ENCODE data around the gene GMNN.

GMNN gene

DNA sequence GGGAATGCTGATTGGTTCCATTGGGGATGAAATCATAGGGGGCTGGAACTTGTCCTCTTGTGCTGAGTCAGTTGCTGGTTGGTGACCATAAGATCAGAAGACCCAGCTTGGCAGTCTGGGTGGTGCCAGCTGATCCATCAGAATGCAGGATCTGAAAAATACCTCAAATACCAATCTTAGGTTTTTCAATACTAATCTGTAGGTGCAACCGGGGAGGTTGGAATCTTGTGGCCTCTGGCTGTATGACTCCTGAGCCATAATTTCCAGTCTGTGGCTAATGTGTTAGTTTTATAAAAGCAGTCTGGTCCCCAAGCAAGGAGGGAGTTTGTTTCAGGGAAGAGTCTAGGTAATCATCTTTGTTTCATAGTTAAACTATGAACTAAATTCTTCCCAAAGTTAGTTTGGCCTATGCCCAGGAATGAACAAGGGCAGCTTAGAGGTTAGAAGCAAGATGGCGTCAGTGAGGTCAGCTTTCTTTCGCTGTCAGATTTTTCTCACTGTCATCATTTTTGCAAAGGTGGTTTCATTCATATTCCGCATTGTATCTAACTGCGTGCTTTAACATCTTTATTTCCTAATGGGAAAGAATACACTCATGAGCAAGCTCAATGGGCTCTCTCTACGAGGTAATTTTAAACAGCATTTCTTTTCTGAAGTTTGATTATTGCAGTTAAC lies 22.0 kb downstream of the GMNN start:
- no peak overlapping the region for H3K27ac ChIP-seq

DNA sequence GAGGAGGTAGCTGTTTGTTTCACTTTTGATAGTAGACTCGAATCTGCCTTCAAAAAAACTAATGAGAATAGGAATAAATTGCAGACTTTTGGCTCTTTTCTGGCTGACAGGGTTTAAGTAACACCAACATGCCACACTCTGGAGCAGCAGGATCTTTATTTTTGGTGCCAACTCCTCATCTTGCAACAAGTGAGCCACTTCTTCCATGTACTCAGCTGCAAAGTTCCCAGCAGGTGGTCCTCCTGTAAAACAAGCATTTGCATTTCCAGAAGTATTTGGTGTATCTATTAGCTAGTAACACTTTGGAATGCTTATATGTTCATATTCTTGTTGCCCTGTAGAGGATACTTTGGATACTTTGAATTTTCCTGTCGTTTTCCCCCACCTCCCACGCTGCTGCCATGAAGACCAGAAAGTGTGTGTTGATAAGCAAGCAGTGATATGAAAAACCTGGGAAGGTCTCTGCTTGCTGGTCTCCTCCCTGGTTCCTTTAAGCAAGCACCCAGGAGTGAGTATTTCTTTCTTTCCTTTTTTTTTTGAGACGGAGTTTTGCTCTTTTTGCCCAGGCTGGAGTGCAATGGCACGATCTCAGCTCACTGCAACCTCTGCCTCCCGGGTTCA lies 23.0 kb downstream of the GMNN start:
- TF ChIP-seq, protein P1, sequence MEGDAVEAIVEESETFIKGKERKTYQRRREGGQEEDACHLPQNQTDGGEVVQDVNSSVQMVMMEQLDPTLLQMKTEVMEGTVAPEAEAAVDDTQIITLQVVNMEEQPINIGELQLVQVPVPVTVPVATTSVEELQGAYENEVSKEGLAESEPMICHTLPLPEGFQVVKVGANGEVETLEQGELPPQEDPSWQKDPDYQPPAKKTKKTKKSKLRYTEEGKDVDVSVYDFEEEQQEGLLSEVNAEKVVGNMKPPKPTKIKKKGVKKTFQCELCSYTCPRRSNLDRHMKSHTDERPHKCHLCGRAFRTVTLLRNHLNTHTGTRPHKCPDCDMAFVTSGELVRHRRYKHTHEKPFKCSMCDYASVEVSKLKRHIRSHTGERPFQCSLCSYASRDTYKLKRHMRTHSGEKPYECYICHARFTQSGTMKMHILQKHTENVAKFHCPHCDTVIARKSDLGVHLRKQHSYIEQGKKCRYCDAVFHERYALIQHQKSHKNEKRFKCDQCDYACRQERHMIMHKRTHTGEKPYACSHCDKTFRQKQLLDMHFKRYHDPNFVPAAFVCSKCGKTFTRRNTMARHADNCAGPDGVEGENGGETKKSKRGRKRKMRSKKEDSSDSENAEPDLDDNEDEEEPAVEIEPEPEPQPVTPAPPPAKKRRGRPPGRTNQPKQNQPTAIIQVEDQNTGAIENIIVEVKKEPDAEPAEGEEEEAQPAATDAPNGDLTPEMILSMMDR (IDR thresholded peaks at IDR 0.05) = no peak
- H3K4me3 ChIP-seq = no peak overlapping the region
- no peak overlapping the region for H3K27ac ChIP-seq
- DNase-seq (ENCODE audit: low spot score) = no peak

More for the DNA sequence above, 22.0 kb downstream of the GMNN start:
- DNase-seq (ENCODE audit: low spot score) = no peak
- TF ChIP-seq, protein P1 (IDR thresholded peaks at IDR 0.05) = no peak
- H3K4me3 ChIP-seq = no peak overlapping the region

DNA sequence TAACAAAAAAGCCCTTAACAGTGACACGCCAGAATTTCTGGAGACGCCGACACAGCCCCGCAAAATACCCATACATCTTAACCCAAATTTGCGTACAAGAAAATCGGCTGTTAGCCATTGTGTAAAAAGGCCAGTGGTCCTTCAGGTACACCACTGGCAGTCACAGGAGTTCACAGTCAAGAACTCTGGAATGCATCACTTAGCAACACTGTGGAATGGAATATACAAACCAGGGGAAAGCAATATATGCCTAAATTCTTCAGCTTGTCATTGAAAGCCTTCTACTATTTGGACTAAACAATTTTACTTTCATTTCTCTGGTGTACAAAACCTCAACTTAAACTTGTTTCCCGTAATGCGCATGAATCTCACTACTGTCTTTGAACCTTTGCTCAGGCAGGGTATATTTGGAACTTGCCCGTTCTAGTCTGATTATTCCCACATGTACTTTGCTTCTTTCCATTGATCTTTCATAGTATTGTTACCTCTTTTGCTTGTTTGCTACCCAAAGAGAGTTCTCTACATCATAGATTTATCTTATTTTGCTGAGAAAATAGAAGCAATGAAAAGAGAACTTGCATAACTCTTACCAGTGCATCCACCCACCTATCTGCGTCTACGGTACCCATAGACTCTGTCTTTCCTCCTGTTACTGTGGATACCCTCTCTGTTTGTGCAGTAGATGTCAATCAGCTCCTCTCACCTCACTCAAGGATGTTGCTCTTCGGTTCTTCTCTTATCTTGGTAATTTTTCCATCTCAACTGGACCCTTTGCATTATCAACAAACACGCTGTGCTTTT lies 24.2 kb downstream of the GMNN start, which contains the start of gene ARMH2:
Gene ARMH2, minus strand, starts transcription at position 178 of the 801 bp plus-strand sequence. Its CDS starts 60 bp downstream, at position 118.
- TF ChIP-seq, protein P1 (IDR thresholded peaks at IDR 0.05) = no peak
- Histone ChIP-seq H3K4me3 (no peak within 1 kb of the TSS), H3K27ac (no peak within 1 kb of the TSS)
- DNase-seq (ENCODE audit: low spot score) = no peak

DNA sequence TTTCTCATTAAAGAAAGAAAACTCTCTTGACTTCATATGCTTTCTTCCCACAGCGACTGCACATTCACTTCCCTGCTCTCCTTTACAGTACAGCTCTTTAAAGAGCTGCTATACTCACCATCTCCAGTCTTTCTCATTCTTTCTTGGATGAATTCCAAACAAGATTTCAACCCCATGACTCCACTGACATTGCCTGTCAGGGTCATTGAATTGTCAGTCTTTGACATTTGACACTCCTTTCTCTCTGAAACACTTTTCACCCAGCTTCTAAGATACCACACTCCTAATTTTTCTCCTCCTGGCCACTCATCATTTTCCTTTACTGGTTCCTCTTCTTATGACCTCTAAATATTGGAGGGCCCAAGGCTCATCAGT lies 24.8 kb downstream of the GMNN start:
- H3K27ac ChIP-seq = no peak overlapping the region
- TF ChIP-seq, protein P1 (IDR thresholded peaks at IDR 0.05) = no peak
- no peak for DNase-seq (ENCODE audit: low spot score)
- no peak overlapping the region for H3K4me3 ChIP-seq

DNA sequence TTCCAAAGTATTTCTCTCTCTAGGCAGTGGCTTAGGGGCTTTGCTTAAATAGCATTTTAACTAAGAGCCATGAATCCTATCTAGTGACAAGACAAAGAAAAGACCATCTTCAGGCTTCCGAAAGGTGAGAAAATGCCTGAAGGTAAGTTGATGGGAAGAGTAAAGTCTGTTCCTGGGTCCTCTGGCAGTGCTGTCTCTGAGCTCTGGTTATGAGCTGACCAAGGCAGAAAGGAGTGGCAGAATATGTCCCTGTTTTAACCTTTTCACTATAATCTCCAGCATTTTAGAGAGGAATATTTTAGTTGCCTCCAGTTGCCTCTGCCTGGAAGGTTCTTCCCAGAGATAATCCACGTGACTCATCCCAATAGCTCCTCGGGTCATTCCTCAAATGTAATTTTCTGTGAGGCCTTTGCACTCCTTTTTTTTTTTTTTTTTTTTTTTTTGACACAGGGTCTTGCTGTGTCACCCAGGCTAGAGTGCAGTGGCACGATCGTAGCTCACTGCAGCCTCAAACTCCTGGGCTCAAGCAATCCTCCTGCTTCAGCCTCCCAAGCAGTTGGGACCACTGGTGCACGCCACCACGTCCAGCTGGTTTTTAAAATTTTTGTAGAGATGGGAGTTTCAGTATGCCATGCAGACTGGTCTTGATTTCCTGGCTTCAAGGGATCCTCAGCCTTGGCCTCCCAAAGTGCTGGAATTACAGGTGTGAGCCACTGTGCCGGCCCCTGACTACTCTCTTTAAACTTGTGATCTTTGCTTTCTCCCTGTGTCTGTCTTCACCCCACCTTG lies 27.7 kb downstream of the GMNN start:
- TF ChIP-seq, protein P1 (IDR thresholded peaks at IDR 0.05) = no peak
- DNase-seq (ENCODE audit: low spot score) = no peak
- no peak overlapping the region for H3K27ac ChIP-seq
- H3K4me3 ChIP-seq = no peak overlapping the region

DNA sequence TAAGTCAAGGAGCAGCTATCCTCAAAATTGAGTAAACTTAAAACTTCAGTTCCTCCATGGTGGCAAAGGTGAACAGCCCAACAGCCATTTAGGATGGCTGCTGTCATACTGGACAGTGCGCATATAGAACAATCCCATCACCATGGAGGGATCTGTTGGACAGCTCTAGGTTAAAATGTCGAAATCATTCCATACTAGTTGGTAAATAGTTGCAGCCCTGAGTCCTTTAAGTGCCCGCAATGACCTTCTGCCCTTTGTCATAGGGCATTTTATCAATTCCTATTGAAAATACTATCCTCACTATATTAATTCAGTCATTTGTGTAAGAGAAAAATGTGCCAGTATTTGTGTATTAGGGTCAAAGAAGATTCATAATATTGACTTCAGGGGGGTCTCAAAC lies 32.8 kb downstream of the GMNN start:
- Histone ChIP-seq H3K27ac (no peak overlapping the region), H3K4me3 (no peak overlapping the region)
- TF ChIP-seq, protein P1 (IDR thresholded peaks at IDR 0.05) = no peak
- DNase-seq (ENCODE audit: low spot score) = no peak
